C4-2B (cell line): Measurements from ENCODE around the gene CHN1.

Experiments
- CTCF ChIP-seq: fragments of 450-650 bp; conservative IDR thresholded peaks from 2 replicates; pipeline ENCODE4 v1.5.1; 2017; ENCODE audit warnings: mild to moderate bottlenecking
- ZFX ChIP-seq: fragments of 450-650 bp; IDR thresholded peaks from 2 replicates; pipeline ENCODE4 v1.6.1; 2017

GRCh38 chr2:174964404-174964803 lies 40.8 kb downstream of the CHN1 start:
- TF ChIP-seq CTCF, result no peak
- TF ChIP-seq ZFX, result no peak
